Skeletal muscle satellite cell (primary cell): Measurements from ENCODE around the gene RORC. TPM values are rescaled to one million over a fixed set of nuclear protein-coding genes. Genes with fewer than 3 reads are reported as not detected.
"Not testable (repeated sequence)": the region's sequence is repeated elsewhere in the genome, so short reads cannot be mapped to it uniquely, and the experiment has no call there.

Experiments
- H3K27me3 ChIP-seq: 2 replicates; pipeline ENCODE4 v1.7.0; 2013; ENCODE audit warnings: low read length; ENCODE audit not compliant: control insufficient read depth, insufficient read depth
- H3K36me3 ChIP-seq: 2 replicates; pipeline ENCODE4 v1.7.0; 2013; ENCODE audit warnings: mild to moderate bottlenecking, control low read depth, low read length; ENCODE audit not compliant: insufficient read depth
- H3K4me1 ChIP-seq: 2 replicates; pipeline ENCODE4 v1.7.0; 2013; ENCODE audit warnings: low read length; ENCODE audit not compliant: control insufficient read depth, insufficient read depth
- H3K4me2 ChIP-seq: 2 replicates; pipeline ENCODE4 v1.7.0; 2013; ENCODE audit warnings: mild to moderate bottlenecking, low read length
- H3K4me3 ChIP-seq: 2 replicates; pipeline ENCODE4 v1.7.0; 2013; ENCODE audit warnings: low read length
- H3K9ac ChIP-seq: 2 replicates; pipeline ENCODE4 v1.7.0; 2013; ENCODE audit warnings: mild to moderate bottlenecking, low read depth, low read length, moderate library complexity
- H3K9me3 ChIP-seq: replicated peaks from 2 replicates; pipeline ENCODE4 v1.7.0; 2013; ENCODE audit warnings: mild to moderate bottlenecking, control low read depth, low read length
- total RNA-seq: library from RNA; depleted of rRNA; stranded (reverse); fragments of >200 nt; gene quantifications from 2 replicates; pipeline ENCODE4 v1.2.3, GENCODE V29; 2012; rRNA removed

RORC gene
- total RNA-seq: under 0.01 TPM in 1 of 2 replicates, not detected in the other

DNA sequence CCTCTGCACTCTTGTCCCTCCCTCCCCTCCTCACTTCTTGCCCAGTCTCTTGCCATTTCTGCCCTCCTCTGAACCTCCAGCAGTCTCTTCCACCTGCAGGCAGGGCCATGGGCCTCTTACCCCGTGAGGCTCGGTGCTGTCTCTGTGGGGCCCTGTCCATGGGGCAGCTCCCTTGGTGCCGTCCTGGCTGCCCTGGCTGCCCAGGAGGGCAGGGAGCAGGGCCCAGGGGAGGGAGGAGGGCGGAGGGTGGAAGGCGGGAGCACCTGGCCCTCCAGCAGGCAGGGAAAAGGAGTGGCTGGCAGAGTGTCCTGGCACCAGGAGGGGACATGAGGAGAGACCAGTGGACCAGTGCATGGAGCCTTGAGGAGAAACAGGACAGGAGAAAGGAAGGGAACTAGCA, at the start of gene RORC:
RORC (minus strand) TSS at position 198 of the 400 bp plus-strand sequence; CDS start at position 160, 38 bp downstream.
- Histone ChIP-seq H3K4me2 (no peak within 1 kb of the TSS), H3K4me1 (peaks cover 4% of the 10 kb centered on the region), H3K36me3 (no peaks in the 10 kb centered on the region), H3K27me3 (peaks cover 23% of the 10 kb centered on the region), H3K9ac (no peak within 1 kb of the TSS), H3K9me3 (no peaks in the 10 kb centered on the region), H3K4me3 (no peak within 1 kb of the TSS)

DNA sequence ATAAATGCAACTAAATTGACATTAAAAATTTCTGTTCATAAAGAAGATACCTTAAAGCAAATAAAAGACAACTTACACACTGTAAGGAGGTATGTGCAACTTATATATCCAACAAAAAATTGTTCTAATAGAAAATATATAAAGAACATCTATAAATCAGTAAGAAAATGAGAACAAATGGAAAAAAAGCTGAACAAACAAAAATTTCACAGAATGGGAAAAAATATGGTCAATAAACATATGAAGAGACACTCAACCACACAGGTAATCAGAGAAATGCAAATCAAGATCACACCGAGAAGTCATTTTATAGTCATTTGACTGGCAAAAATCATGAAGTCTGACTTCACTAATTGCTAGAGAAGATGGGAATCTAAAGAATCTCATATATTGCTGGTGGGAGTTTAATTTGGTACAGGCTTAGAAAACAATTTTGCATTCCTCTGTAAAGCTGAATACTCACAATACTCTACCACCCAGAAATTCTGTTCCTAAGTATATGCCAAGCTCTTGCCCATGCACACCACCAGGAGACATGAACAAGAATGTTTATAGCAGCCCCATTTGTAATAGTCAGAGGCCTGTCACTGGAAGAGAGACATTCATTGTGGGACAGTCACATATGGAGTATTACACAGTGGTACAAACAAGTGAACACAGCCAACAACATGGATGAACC, 44.0 kb upstream of the RORC start:
- Histone ChIP-seq H3K4me1 (no peaks in the 10 kb centered on the region), H3K9me3 (no peaks in the 10 kb centered on the region), H3K4me2 (no peak overlapping the region), H3K4me3 (no peak overlapping the region), H3K27me3 (no peaks in the 10 kb centered on the region), H3K9ac (no peak overlapping the region), H3K36me3 (peaks cover 3% of the 10 kb centered on the region)

- not testable (repeated sequence) for H3K4me3 ChIP-seq, H3K9ac ChIP-seq, H3K9me3 ChIP-seq, H3K4me2 ChIP-seq, H3K27me3 ChIP-seq, H3K4me1 ChIP-seq, H3K36me3 ChIP-seq
These were observed 41.2 kb upstream of the RORC start for GRCh38 chr1:151872776-151873175.

- no peaks in the 10 kb centered on the region for H3K9me3 ChIP-seq
- H3K4me2 ChIP-seq: no peak overlapping the region
- no peak overlapping the region for H3K9ac ChIP-seq
- peaks cover 3% of the 10 kb centered on the region for H3K36me3 ChIP-seq
- H3K4me3 ChIP-seq: no peak overlapping the region
- no peaks in the 10 kb centered on the region for H3K27me3 ChIP-seq
- peaks cover 12% of the 10 kb centered on the region for H3K4me1 ChIP-seq
These were observed 39.9 kb upstream of the RORC start for GRCh38 chr1:151871284-151872030.

GRCh38 chr1:151868486-151868885, 36.9 kb upstream of the RORC start:
- peaks cover 1% of the 10 kb centered on the region for H3K36me3 ChIP-seq
- H3K9ac ChIP-seq: no peak overlapping the region
- H3K4me3 ChIP-seq: no peak overlapping the region
- no peaks in the 10 kb centered on the region for H3K27me3 ChIP-seq
- no peaks in the 10 kb centered on the region for H3K9me3 ChIP-seq
- peaks cover 12% of the 10 kb centered on the region for H3K4me1 ChIP-seq
- no peak overlapping the region for H3K4me2 ChIP-seq

DNA sequence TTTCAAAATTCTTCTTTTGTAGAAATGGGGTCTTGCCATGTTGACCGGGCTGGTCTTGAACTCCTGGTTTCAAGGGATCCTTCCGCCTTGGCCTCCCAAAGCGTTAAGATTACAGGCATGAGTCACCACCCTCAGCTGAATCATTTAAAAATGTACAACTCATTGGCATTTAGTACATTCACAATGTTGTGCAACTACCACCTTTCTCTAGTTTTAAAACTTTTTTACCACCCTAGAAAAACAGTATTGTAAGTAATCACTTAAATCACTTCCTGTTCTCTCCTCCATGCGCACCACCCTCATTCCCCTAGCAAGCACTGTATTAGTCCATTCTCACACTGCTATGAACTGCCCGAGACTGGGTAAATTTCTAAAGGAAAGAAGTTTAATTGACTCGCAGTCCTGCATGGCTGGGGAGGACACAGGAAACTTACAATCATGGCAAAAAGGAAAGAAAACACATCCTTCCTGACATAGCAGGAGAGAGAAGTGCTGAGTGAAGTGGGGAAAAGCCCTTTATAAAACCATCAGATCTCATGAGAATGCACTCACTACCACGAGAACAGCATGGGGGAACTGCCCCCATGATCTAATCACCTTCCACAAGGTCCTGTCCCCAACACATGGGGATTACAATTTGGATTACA, 36.3 kb upstream of the RORC start:
- no peaks in the 10 kb centered on the region for H3K27me3 ChIP-seq
- H3K9ac ChIP-seq: no peak overlapping the region

DNA sequence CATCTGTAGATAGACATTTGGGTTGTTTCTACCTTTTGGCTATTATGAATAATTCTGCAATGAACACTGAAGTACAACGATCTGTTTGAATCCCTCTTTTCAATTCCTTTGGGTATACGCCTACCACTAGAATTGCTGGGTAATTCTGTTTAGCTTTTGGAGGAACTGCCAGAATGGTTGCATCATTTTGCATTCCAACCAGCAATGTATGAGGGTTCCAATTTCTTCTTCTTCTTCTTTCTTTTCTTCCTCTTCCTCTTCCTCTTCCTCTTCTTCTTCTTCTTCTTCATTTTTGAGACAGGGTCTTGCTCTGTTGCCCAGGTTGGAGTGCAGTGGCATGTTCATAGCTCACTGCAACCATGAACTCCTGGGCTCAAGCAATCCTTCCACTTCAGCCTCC, 35.7 kb upstream of the RORC start:
- Histone ChIP-seq H3K9ac (no peak overlapping the region), H3K9me3 (no peaks in the 10 kb centered on the region), H3K4me3 (no peak overlapping the region), H3K4me2 (no peak overlapping the region), H3K4me1 (peaks cover 12% of the 10 kb centered on the region), H3K36me3 (no peaks in the 10 kb centered on the region), H3K27me3 (no peaks in the 10 kb centered on the region)

More for the DNA sequence above, 36.3 kb upstream of the RORC start:
- Histone ChIP-seq H3K9me3 (no peaks in the 10 kb centered on the region), H3K4me3 (no peak overlapping the region), H3K4me1 (peaks cover 12% of the 10 kb centered on the region), H3K4me2 (peak overlapping the region; percentile 9), H3K36me3 (no peaks in the 10 kb centered on the region)

GRCh38 chr1:151864411-151864810, 32.8 kb upstream of the RORC start:
- Histone ChIP-seq H3K9ac (no peak overlapping the region), H3K27me3 (peaks cover 14% of the 10 kb centered on the region), H3K4me2 (no peak overlapping the region)

GRCh38 chr1:151862604-151863003, 31.0 kb upstream of the RORC start:
- H3K4me1 ChIP-seq: peaks cover 3% of the 10 kb centered on the region
- H3K9ac ChIP-seq: no peak overlapping the region
- H3K4me3 ChIP-seq: no peak overlapping the region
- peaks cover 16% of the 10 kb centered on the region for H3K27me3 ChIP-seq
- no peaks in the 10 kb centered on the region for H3K9me3 ChIP-seq
- no peak overlapping the region for H3K4me2 ChIP-seq
- H3K36me3 ChIP-seq: no peaks in the 10 kb centered on the region

More at GRCh38 chr1:151864411-151864810, 32.8 kb upstream of the RORC start:
- no peak overlapping the region for H3K4me3 ChIP-seq
- peaks cover 12% of the 10 kb centered on the region for H3K4me1 ChIP-seq
- H3K36me3 ChIP-seq: no peaks in the 10 kb centered on the region
- H3K9me3 ChIP-seq: no peaks in the 10 kb centered on the region

- Histone ChIP-seq H3K9me3 (no peaks in the 10 kb centered on the region), H3K4me1 (no peaks in the 10 kb centered on the region), H3K4me3 (no peak overlapping the region), H3K9ac (no peak overlapping the region), H3K36me3 (no peaks in the 10 kb centered on the region), H3K4me2 (no peak overlapping the region), H3K27me3 (peaks cover 22% of the 10 kb centered on the region)
These were observed 29.0 kb upstream of the RORC start for GRCh38 chr1:151860504-151861187.

DNA sequence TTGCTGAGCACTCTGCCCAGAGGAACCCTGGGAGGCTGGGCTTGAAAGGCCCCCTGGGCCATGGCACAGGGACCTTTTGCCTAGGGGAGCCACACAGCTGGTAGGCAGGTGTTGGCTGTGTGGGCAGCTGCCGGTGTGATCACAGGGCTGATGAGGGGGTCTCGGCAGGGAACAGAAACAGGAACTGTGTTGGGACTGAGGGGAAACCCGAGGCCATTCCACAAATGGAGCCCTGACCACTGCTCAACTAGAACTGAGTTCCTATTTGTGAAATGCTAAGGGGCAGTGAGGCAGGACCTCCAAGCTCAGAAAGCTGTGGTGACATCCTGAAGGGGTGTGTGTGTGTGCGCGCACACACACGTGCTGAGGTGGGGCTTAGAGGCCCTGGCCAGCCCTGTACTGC, 28.3 kb upstream of the RORC start:
- H3K9me3 ChIP-seq: no peaks in the 10 kb centered on the region
- H3K4me3 ChIP-seq: no peak overlapping the region
- no peaks in the 10 kb centered on the region for H3K36me3 ChIP-seq
- peaks cover 22% of the 10 kb centered on the region for H3K27me3 ChIP-seq
- H3K4me2 ChIP-seq: no peak overlapping the region
- H3K9ac ChIP-seq: no peak overlapping the region
- H3K4me1 ChIP-seq: no peaks in the 10 kb centered on the region
